GM18519 (cell line): Measurements from ENCODE around the gene TMEM236.

Source experiments
- ATAC-seq: cut with Tn5 transposase; IDR thresholded peaks from one replicate; pipeline ENCODE4 v1.9.1; 2021; ENCODE audit warnings: mild to moderate bottlenecking, moderate library complexity; ENCODE audit not compliant: unreplicated experiment, low FRiP score

The TMEM236 gene

GRCh38 chr10:17784688-17785087 lies 32.7 kb downstream of the TMEM236 start:
- no peak for ATAC-seq

GRCh38 chr10:17785276-17785930 lies 33.4 kb downstream of the TMEM236 start:
- ATAC-seq = no peak

- no peak for ATAC-seq
These were observed 35.3 kb downstream of the TMEM236 start for GRCh38 chr10:17787087-17787961.

- no peak for ATAC-seq
These were observed 36.6 kb downstream of the TMEM236 start for GRCh38 chr10:17788646-17789045.

GRCh38 chr10:17789396-17789795 lies 37.4 kb downstream of the TMEM236 start:
- no peak for ATAC-seq

GRCh38 chr10:17790651-17791050 lies 38.6 kb downstream of the TMEM236 start:
- no peak for ATAC-seq

GRCh38 chr10:17792991-17793390 lies 41.0 kb downstream of the TMEM236 start:
- no peak for ATAC-seq

- ATAC-seq = no peak
These were observed 42.0 kb downstream of the TMEM236 start for GRCh38 chr10:17793823-17794644.

- no peak for ATAC-seq
These were observed 43.1 kb downstream of the TMEM236 start for GRCh38 chr10:17795083-17795482.

- no peak for ATAC-seq
These were observed 44.0 kb downstream of the TMEM236 start for GRCh38 chr10:17795813-17796594.

- ATAC-seq = no peak
These were observed 49.5 kb downstream of the TMEM236 start for GRCh38 chr10:17801507-17801906.

GRCh38 chr10:17802350-17802749 lies 50.3 kb downstream of the TMEM236 start:
- no peak for ATAC-seq

- no peak for ATAC-seq
These were observed 51.0 kb downstream of the TMEM236 start for GRCh38 chr10:17802976-17803375.

GRCh38 chr10:17805330-17805729 lies 53.3 kb downstream of the TMEM236 start:
- no peak for ATAC-seq

GRCh38 chr10:17805921-17806577 lies 54.0 kb downstream of the TMEM236 start:
- peak; percentile 89 for ATAC-seq

GRCh38 chr10:17808971-17809841 lies 57.2 kb downstream of the TMEM236 start, which contains the start of gene MRC1:
Gene MRC1, plus strand, starts transcription at chr10:17809348. Its CDS starts 118 bp downstream, at chr10:17809466.
- ATAC-seq = no peak

GRCh38 chr10:17811146-17811865 lies 59.3 kb downstream of the TMEM236 start:
- ATAC-seq = no peak

- ATAC-seq = no peak
These were observed 63.0 kb downstream of the TMEM236 start for GRCh38 chr10:17814973-17815372.
